Mesenchymal stem cell (in vitro differentiated cells and primary cell): ENCODE data around the gene MESP2.

Experiments used
- DNase-seq: peaks from one replicate; pipeline ENCODE4 v3.0.0-alpha.2; 2013
- H2AFZ ChIP-seq: one replicate; pipeline ENCODE4 v1.6.1; 2013; ENCODE audit warnings: low read depth, mild to moderate bottlenecking, control low read depth, inconsistent platforms, low read length, moderate library complexity
- H2AK5ac ChIP-seq: 2 replicates; pipeline ENCODE4 v1.6.1; 2013; ENCODE audit warnings: low read length, moderate library complexity, mild to moderate bottlenecking, inconsistent platforms; ENCODE audit not compliant: severe bottlenecking
- H2BK120ac ChIP-seq: one replicate; pipeline ENCODE4 v1.6.1; 2013; ENCODE audit warnings: low read depth, mild to moderate bottlenecking, inconsistent platforms, low read length, moderate library complexity
- H2BK12ac ChIP-seq, 2 experiments: one replicate each; pipeline ENCODE4 v1.6.1; 2013; ENCODE audit warnings: inconsistent platforms in 2 of 2, low read length in 2 of 2, mild to moderate bottlenecking in 2 of 2, moderate library complexity in 2 of 2, control low read depth in 1 of 2
- H2BK15ac ChIP-seq: one replicate; pipeline ENCODE4 v1.6.1; 2013; ENCODE audit warnings: mild to moderate bottlenecking, low read depth, inconsistent platforms; ENCODE audit not compliant: poor library complexity, severe bottlenecking
- H2BK5ac ChIP-seq: 2 replicates; pipeline ENCODE4 v1.6.1; 2013; ENCODE audit warnings: low read depth, mild to moderate bottlenecking, low read length, control low read depth, inconsistent platforms; ENCODE audit not compliant: poor library complexity, severe bottlenecking
- H3K14ac ChIP-seq, 2 experiments: one replicate each; pipeline ENCODE4 v1.6.1; 2013; ENCODE audit warnings: inconsistent platforms in 2 of 2, low read length in 2 of 2, control low read depth in 1 of 2, mild to moderate bottlenecking in 1 of 2, moderate library complexity in 1 of 2
- H3K18ac ChIP-seq, 2 experiments: one replicate each; pipeline ENCODE4 v1.6.1; 2013; ENCODE audit warnings: inconsistent platforms in 2 of 2, low read length in 2 of 2, control low read depth in 1 of 2, low read depth in 1 of 2, mild to moderate bottlenecking in 1 of 2
- H3K23ac ChIP-seq, 2 experiments: one replicate each; pipeline ENCODE4 v1.6.1; 2013; ENCODE audit warnings: inconsistent platforms in 2 of 2, low read length in 2 of 2, mild to moderate bottlenecking in 2 of 2, moderate library complexity in 2 of 2, control low read depth in 1 of 2
- H3K27ac ChIP-seq: 2 replicates; pipeline ENCODE4 v1.5.1; 2013; ENCODE audit warnings: mild to moderate bottlenecking, moderate library complexity, low read length, control low read depth, inconsistent platforms; ENCODE audit not compliant: poor library complexity, severe bottlenecking
- H3K27me3 ChIP-seq, 2 experiments: 2 replicates each; pipeline versions ENCODE4 v1.6.1 to v1.7.0; 2013; ENCODE audit warnings: low read length in 2 of 2, mild to moderate bottlenecking in 2 of 2, moderate library complexity in 2 of 2, control low read depth in 1 of 2, inconsistent platforms in 1 of 2; ENCODE audit not compliant: control insufficient read depth in 1 of 2, insufficient read depth in 1 of 2
- H3K36me3 ChIP-seq, 2 experiments: 2 replicates each; pipeline versions ENCODE4 v1.6.1 to v1.7.0; 2013; ENCODE audit warnings: low read length in 2 of 2, control low read depth in 1 of 2, inconsistent platforms in 1 of 2, low read depth in 1 of 2, mild to moderate bottlenecking in 1 of 2; ENCODE audit not compliant: insufficient read depth in 2 of 2, control insufficient read depth in 1 of 2
- H3K4ac ChIP-seq, 2 experiments: one replicate each; pipeline ENCODE4 v1.6.1; 2013; ENCODE audit warnings: inconsistent platforms in 2 of 2, low read length in 2 of 2, mild to moderate bottlenecking in 2 of 2, moderate library complexity in 2 of 2, control low read depth in 1 of 2, low read depth in 1 of 2
- H3K4me1 ChIP-seq: 2 replicates; pipeline ENCODE4 v1.6.1; 2013; ENCODE audit warnings: low read depth, low read length, control low read depth; ENCODE audit not compliant: control insufficient read depth, insufficient read depth
- H3K4me2 ChIP-seq: 2 replicates; pipeline ENCODE4 v1.6.1; 2013; ENCODE audit warnings: low read length, mild to moderate bottlenecking, inconsistent platforms; ENCODE audit not compliant: poor library complexity, severe bottlenecking
- H3K4me3 ChIP-seq, 2 experiments: 2 replicates each; pipeline versions ENCODE4 v1.5.1 to v1.7.0; 2013; ENCODE audit warnings: low read length in 2 of 2, mild to moderate bottlenecking in 2 of 2, control low read depth in 1 of 2, low read depth in 1 of 2; ENCODE audit not compliant: insufficient read depth in 1 of 2
- H3K79me1 ChIP-seq: replicated peaks from 2 replicates; pipeline ENCODE4 v1.6.1; 2013; ENCODE audit warnings: mild to moderate bottlenecking, control low read depth, low read length, inconsistent platforms; ENCODE audit not compliant: poor library complexity, severe bottlenecking
- H3K9ac ChIP-seq: 2 replicates; pipeline ENCODE4 v1.7.0; 2013; ENCODE audit warnings: mild to moderate bottlenecking, low read length, moderate library complexity
- H3K9me3 ChIP-seq: 2 replicates; pipeline ENCODE4 v1.7.0; 2013; ENCODE audit warnings: mild to moderate bottlenecking, low read length; ENCODE audit not compliant: control insufficient read depth
- H4K8ac ChIP-seq: one replicate; pipeline ENCODE4 v1.6.1; 2013; ENCODE audit warnings: inconsistent platforms, mild to moderate bottlenecking, low read length, moderate library complexity
- H4K91ac ChIP-seq: one replicate; pipeline ENCODE4 v1.6.1; 2013; ENCODE audit warnings: mild to moderate bottlenecking, low read length, inconsistent platforms
- WGBS: methylation state at CpG from one replicate; pipeline ENCODE4 v1.1.7; 2013; ENCODE audit warnings: mixed read lengths; 5-methylcytosine and 5-hydroxymethylcytosine counted together

The MESP2 gene

DNA sequence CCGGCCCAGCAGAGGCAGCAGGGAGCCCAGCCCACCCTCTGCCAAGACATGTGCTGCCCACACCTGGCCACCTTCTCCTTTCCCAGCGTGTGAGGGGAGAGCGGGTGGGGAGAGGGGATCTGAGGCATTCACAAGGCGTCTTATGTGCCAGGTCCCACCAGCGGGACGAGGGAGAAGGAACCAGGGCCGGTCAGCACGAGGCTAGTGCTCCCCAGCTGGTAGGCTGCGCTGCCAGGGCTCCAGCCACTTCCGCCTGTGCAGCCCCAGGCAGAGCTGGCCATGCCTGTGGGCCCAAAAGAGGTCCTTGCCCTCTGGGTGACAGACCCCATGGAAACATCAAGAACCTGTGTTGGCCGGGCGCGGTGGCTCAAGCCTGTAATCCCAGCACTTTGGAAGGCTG, 31.0 kb upstream of the MESP2 start:
- no peak overlapping the region for H2BK120ac ChIP-seq
- H2AK5ac ChIP-seq, result no peak overlapping the region
- peaks cover 63% of the 10 kb centered on the region in 2 experiments for H3K27me3 ChIP-seq
- H3K36me3 ChIP-seq, result no peaks in the 10 kb centered on the region
- no peak overlapping the region for H3K4ac ChIP-seq
- H3K4me3 ChIP-seq, result no peak overlapping the region
- no peak overlapping the region for H2AFZ ChIP-seq
- H3K9me3 ChIP-seq, result no peaks in the 10 kb centered on the region
- no peak overlapping the region for H3K9ac ChIP-seq
- no peak overlapping the region for H2BK12ac ChIP-seq
- no peaks in the 10 kb centered on the region for H3K79me1 ChIP-seq
- no peak overlapping the region for H3K27ac ChIP-seq
- H3K14ac ChIP-seq, result no peak overlapping the region
- no peak overlapping the region for H3K18ac ChIP-seq
- no peak overlapping the region for H3K23ac ChIP-seq
- WGBS, result 84% methylated on average over 13 of the region's 13 CpGs
- no peak overlapping the region for H4K91ac ChIP-seq
- H3K4me2 ChIP-seq, result no peak overlapping the region
- no peak overlapping the region for H4K8ac ChIP-seq
- peaks cover 10% of the 10 kb centered on the region for H3K4me1 ChIP-seq
- H2BK15ac ChIP-seq, result no peak overlapping the region
- no peak for DNase-seq
- H2BK5ac ChIP-seq, result no peak overlapping the region

DNA sequence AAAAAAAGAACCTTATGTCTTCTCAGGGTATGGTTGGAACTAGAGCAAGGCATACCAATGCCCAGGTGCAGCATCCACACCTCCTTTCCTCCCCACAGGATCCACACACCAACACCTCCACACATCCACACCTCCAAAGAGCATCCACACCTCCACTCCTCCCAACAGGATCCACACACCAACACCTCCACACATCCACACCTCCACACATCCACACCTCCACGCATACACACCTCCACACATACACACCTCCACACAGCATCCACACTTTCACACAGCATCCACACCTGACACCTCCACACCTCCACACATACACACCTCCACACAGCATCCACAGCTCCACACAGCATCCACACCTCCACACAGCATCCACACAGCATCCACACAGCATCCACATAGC, 30.4 kb upstream of the MESP2 start:
- no peak for DNase-seq
- H4K91ac ChIP-seq, result no peak overlapping the region
- H3K79me1 ChIP-seq, result no peaks in the 10 kb centered on the region
- H3K23ac ChIP-seq, result no peak overlapping the region
- H3K4ac ChIP-seq, result no peak overlapping the region
- no peak overlapping the region for H2BK15ac ChIP-seq
- H3K9me3 ChIP-seq, result no peaks in the 10 kb centered on the region
- H4K8ac ChIP-seq, result no peak overlapping the region
- H3K4me2 ChIP-seq, result no peak overlapping the region
- no peak overlapping the region for H3K18ac ChIP-seq
- H2BK5ac ChIP-seq, result no peak overlapping the region
- peaks cover 15% of the 10 kb centered on the region for H3K4me1 ChIP-seq
- H3K9ac ChIP-seq, result no peak overlapping the region
- H2AFZ ChIP-seq, result no peak overlapping the region
- H2BK12ac ChIP-seq, result no peak overlapping the region
- H2BK120ac ChIP-seq, result no peak overlapping the region
- peak overlapping the region in 1 of 2 experiments; percentile 49 for H3K14ac ChIP-seq
- no peak overlapping the region for H3K27ac ChIP-seq
- no peak overlapping the region for H2AK5ac ChIP-seq
- 100% methylated on average over 1 of the region's 1 CpG for WGBS
- no peak overlapping the region for H3K4me3 ChIP-seq
- peaks cover 63 to 65% of the 10 kb centered on the region in 2 experiments for H3K27me3 ChIP-seq
- no peaks in the 10 kb centered on the region for H3K36me3 ChIP-seq

DNA sequence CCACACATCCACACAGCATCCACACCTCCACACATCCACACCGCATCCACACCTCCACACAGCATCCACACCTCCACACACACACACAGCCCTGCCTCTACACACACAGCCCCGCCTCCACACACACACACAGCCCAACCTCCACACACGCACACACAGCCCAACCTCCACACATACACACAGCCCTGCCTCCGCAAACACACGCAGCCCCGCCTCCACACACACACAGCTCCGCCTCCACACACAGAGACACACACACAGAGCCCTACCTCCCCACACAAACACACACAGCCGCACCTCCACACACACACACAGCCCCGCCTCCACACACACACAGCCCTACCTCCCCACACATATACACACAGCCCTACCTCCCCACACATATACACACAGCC, 29.7 kb upstream of the MESP2 start:
- peaks cover 63 to 65% of the 10 kb centered on the region in 2 experiments for H3K27me3 ChIP-seq
- DNase-seq, result no peak
- H4K8ac ChIP-seq, result peak overlapping the region; percentile 35
- H3K9ac ChIP-seq, result no peak overlapping the region
- H2AK5ac ChIP-seq, result no peak overlapping the region
- H4K91ac ChIP-seq, result no peak overlapping the region
- H2AFZ ChIP-seq, result no peak overlapping the region
- H3K4me1 ChIP-seq, result peaks cover 18% of the 10 kb centered on the region
- no peak overlapping the region for H2BK120ac ChIP-seq
- no peak overlapping the region for H3K23ac ChIP-seq
- no peak overlapping the region for H2BK5ac ChIP-seq
- WGBS, result 81% methylated on average over 9 of the region's 9 CpGs
- peak overlapping the region in 1 of 2 experiments; percentile 42 for H3K14ac ChIP-seq
- H3K79me1 ChIP-seq, result no peaks in the 10 kb centered on the region
- no peak overlapping the region for H3K4me3 ChIP-seq
- no peak overlapping the region for H3K4ac ChIP-seq
- no peak overlapping the region for H3K18ac ChIP-seq
- H2BK12ac ChIP-seq, result no peak overlapping the region
- no peaks in the 10 kb centered on the region for H3K36me3 ChIP-seq
- H3K27ac ChIP-seq, result no peak overlapping the region
- H3K4me2 ChIP-seq, result no peak overlapping the region
- no peak overlapping the region for H2BK15ac ChIP-seq
- H3K9me3 ChIP-seq, result no peaks in the 10 kb centered on the region

DNA sequence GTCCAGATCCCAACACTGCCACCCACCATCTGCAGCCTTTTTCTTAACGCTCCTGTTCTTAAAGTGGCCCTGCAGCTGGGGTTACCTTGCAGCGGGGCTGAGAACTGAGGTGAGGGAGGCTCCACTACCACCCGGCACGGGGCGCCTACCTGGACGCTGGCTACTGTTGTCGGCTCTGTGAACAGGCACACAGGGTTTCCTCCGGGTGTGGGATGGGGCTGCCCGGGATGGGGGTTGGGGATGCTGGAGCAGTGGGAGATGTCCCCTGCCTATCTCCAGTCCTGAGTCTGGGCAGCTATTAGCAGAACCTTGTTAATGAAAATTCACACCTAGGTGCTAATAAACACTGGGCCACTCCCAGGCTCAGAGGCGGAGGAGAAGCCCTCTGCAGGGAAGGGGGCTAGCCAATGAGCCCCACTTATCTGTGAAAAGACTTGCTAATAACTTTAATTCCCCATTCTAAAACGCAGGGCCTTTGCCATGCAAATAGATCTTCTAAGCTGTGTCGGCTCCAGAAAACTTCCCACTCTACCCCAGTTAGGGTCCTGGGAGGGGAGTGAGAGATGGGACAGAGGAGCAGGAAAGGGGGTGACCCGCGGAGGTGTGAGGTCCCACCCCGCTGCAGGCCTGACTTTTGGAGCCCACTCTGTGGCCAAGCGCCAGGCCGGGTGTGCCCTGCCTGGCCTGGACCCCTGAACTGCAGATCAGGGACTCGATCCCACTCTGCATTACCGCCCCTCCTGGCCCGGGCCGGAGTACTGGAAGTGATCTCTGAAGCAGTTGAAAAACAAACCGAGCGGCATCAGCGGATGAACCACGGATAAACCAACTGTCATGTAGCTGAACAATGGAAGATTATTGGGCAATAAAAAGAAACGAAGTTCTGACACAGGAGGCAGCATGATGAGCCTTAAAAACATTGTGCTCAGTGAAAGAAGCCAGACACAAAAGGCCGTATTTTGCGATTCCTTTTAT, 28.1 kb upstream of the MESP2 start:
- Histone ChIP-seq H3K9me3 (no peaks in the 10 kb centered on the region), H2AK5ac (no peak overlapping the region), H3K23ac (no peak overlapping the region), H3K36me3 (no peaks in the 10 kb centered on the region), H3K4me1 (peaks cover 18% of the 10 kb centered on the region), H3K79me1 (no peaks in the 10 kb centered on the region), H3K18ac (no peak overlapping the region), H2BK15ac (no peak overlapping the region), H3K14ac (no peak overlapping the region), H3K4me2 (no peak overlapping the region), H4K91ac (no peak overlapping the region), H2BK5ac (no peak overlapping the region), H3K4ac (no peak overlapping the region), H4K8ac (peak overlapping the region; percentile 32), H3K27me3 (peaks cover 60 to 65% of the 10 kb centered on the region in 2 experiments), H2BK120ac (no peak overlapping the region), H2BK12ac (no peak overlapping the region), H3K9ac (no peak overlapping the region), H3K27ac (no peak overlapping the region), H2AFZ (no peak overlapping the region), H3K4me3 (no peak overlapping the region)
- WGBS, result 10% methylated on average over 27 of the region's 28 CpGs
- DNase-seq, result no peak
